ENCODE measurements around the gene GRM8.
"Not testable (repeated sequence)": the region's sequence is repeated elsewhere in the genome, so short reads cannot be mapped to it uniquely, and the experiment has no call there.

Gene GRM8

DNA sequence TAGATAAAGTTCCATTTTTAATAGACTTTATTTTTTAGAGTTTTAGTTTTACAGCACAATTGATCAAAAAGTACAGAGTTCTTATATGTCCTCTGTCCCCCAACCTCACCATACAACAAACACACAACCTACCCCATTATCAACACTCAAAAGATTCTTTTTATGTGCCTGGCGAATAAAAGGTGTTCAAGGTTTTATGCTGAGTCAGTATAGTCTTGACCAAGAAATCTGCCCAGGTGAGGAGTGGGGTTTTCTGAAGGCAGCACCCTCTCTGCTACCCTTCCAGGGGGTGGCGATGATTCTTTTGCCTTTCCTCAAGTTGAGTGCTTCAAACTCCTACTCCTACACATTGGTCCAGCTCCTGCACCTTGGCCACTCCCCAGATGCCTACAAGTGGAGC lies 222.9 kb downstream of the GRM8 start:
- no peak for DNase-seq (ENCODE audit: low read depth)

DNA sequence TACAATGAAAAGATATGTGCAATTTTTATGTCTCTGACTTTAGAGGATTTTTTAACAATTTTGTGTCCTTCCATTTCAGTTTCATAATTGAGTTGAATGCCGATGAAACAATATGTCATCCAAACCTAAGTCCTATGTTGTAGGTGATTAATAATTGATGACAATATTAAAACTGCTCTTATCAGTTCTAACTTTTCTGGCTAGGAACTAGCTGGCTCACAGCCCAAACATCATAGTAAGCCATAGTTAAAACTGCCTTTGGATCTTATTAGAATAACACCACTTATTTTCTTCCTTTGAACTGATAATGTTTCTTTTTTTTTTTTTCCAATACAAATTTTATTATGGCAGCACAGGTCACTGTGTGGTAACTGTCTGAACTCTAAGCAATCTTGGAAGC lies 230.9 kb downstream of the GRM8 start:
- no peak for DNase-seq (ENCODE audit: low read depth)

DNA sequence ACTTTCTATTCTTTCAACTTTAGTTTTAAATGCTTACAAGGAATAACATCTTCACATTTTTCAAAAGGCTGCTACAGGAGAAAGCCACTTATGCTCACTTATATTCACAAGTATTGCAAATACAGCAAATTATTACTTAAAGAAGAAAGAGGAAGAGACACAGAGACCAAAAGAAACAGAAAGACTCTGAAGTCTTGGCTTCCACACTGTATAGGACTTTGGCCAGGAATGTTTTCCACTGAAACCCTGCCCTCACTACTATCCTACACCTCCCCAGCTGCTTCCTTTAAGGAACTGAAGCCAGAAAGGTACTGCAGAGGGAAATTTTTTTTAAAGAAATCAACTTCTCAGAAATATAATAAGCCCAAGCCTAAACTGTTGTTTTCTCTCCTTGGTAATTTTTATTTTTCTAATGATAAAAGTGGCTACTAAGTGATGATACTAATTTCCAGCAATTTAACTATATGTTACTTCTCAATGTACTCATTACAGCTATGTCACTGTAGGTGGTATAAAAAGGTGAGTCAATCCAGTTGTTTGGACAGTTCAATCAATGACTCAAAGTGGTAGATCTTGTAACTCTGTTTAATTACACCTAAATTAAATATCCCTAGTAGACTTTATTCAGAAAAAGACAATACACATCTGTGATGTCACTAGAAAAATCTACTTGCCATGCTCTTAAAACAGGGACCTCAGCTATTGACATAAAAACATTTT lies 231.6 kb downstream of the GRM8 start:
- no peak for DNase-seq (ENCODE audit: low read depth)

DNA sequence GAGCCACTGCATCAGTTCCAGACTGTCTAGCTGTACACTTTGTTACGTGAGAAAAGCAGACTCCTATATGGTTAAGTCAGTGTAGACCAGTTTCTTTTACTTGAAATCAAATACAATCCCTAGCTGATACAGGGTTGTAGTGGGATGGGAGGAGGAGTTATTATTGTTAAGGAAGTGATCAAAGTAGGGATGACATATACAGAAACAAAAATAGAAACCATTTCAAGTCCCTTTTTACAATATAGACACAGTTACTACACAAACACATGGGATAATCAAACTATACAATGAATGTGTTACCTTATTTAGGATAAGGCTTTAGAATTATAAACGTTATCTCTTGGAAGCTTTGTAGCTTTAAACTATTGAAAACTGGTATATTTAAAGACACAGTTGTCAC lies 233.9 kb downstream of the GRM8 start:
- no peak for DNase-seq (ENCODE audit: low read depth)

DNA sequence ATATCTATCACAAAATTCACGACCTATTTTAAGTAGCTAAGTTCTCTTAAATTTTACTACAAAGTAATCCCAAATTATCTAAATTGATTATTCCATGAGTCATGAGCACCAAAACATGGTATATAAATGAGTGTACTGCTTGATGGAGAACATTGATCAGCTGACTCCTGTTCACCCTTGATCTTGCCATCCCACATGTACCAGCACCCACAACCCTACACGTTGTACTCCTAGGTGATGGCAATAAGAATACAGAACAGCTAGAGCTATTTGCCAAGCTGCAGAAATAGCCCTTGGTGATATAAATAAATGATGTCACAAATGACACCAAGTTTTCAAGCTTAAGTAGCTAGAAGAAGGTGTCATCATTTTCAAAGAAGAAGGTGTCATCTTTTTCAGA lies 235.5 kb downstream of the GRM8 start:
- no peak for DNase-seq (ENCODE audit: low read depth)

DNA sequence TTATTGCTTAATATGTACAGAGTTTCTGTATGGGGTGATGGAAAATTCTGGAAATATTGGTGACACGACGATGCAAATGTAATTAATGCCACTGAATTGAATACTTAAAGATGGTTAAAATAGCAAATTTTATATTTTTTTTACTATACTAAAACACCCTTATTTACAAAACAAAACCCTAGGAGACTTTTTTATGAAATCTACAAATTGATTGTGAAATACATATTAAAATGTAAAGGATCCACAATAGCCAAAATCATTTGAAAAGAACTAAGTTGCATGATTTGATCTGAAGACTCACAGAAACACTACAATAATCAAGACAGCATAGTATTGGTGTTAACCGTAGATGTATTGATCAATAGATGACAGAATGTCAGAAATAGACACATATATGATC lies 252.0 kb downstream of the GRM8 start:
- DNase-seq (ENCODE audit: low read depth): no peak

DNA sequence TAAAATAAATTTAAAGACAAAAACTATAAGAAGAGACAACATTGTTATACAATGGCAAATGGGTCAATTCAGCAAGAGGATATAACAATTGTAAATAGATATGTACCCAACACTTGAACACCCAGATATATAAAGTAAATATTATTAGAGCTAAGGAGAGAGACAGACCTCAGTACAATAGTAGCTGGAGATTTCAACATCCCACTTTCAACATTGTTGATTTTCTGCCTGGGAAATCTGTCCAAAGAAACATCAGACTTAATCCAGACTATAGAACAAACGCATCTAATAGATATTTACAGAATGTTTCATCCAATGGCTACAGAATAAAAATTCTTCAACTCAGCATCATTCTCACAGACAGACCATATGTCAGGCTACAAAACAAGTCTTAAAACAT lies 256.1 kb downstream of the GRM8 start:
- no peak for DNase-seq (ENCODE audit: low read depth)

DNA sequence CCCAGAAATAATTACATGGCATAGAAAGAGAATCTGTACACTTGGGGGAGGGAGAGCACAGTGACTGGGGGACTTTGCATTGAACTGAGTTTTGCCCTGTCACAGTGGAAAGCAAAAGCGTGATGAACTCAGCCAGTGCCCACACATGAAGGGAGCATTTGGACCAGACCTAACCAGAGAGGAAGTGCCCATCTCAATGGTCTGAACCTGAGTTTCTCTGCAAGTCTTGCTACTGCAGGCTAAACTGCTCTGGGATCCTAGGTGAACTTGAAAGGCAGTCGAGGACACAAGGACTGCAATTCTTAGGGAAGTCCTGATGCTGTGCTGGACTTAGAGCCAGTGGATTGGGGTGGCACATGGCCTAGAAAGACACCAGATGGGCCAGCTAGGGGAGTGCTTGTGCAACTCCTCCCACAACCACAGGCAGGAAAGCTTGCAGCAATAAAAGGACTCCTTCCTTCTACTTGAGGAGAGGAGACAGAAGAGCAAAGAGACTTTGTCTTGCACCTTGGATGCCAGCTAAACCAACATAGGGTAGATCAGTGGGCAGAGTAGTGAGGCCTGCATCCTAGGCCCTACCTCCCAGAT lies 259.0 kb downstream of the GRM8 start:
- DNase-seq (ENCODE audit: low read depth): no peak

DNA sequence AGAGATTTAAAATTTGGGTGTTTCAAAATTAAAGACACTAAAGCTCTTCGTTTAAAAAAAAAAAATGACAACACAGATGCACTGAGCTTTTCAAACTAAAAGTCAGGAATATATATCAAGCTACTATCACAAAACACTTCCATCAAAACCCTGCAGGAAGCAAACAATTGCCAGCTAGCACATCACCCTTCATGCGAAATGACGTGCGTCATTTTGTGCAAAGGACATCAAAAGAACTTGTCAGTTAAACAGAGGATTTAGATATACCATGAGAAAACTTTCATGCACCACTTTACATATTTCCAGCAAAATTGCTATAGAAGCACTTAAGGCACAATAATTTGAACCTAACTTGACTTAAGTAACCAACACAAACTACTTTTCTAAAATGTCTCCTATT lies 264.7 kb downstream of the GRM8 start:
- no peak for DNase-seq (ENCODE audit: low read depth)

DNA sequence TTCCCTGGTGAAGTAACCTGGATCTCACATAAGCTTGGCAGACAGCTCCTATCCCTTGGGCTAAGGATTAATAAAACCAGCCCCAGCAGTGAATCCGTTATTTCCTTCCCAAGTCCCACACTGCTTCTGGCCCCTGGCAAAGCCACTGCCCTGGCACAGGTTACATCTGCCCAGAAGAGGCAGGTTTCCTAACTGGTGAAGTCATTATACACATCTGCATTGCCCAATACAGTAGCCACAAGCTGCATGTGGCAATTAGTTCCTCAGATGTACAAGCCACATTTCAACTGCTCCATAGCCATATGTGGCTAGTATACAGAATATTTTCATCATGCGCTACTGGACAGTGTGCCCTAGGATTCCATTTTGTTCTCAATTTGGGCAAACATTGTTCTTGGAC lies 273.0 kb downstream of the GRM8 start:
- DNase-seq (ENCODE audit: low read depth): no peak

DNA sequence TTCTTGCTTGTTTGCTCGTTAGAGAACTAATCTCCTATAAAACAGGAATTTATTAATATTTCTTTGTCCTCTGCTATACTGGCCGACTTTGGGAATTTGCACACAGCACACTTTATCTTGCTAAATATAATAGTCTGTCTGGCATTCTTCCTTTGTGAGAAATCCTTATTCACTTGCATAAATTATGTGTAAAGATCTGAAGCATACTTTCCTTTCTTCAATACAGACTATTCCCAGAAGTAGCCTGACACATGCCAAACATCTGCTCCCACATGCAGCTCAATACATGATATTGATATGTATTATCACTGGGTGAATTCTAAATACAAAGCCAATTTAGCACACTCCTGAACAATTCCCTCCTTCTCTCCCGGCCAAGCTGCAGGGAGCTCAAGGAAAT lies 273.9 kb downstream of the GRM8 start:
- DNase-seq (ENCODE audit: low read depth): no peak

DNA sequence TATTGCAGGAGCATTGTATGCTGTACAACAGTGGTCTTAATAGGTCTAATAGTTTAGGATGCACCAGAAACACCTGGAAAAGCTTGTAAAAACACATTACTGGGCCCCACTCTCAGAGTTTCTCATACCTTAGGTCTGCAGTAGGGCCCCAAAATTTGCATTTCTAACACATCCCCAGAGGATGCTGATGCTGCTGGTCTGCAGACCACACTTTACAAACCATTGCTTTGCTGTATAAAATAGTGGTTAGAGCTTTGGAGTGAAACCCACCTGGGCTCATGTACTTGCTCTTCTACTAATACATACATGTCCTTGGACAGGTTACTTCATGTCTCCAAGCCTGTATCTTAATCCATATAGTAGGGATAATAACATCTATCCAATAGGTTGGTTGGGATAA lies 279.7 kb downstream of the GRM8 start:
- DNase-seq (ENCODE audit: low read depth): no peak

DNA sequence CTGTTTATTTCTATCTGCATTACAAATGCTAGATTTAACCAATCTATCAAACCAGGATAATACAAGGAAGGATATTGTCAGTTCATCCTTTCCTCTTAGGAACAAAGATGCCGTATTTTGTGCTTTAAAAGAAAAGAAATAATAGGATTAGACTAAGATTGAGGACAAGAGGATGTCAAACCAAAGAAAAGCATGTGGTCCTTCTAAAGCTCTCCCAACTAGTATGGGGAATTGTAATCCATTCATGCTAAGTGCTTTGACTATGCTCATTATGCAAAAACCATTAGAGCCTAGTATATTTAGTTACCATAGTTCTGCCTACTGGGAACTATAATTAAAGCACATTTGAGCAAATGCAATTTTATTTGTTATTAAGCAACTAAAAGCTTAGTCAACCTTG lies 280.2 kb downstream of the GRM8 start:
- DNase-seq (ENCODE audit: low read depth): no peak

DNA sequence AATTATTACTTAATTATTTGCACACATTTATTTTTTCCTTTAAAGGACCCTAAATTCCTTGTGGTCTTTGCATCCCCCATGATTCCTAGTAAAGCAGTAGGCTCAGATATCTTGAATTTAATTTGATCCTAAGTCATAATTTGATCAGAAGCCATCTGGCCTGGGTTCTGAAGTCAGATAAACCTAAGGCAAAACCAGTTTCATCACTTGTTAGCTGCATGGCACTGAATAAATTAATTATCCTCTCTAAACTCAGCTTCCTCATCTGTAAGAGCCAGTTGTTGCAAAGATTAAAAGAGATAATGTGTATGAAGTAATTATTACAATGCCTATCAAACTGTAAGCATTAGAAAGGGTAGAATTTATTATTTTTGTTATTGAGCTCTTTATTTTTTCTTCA lies 293.1 kb downstream of the GRM8 start:
- DNase-seq (ENCODE audit: low read depth): no peak

DNA sequence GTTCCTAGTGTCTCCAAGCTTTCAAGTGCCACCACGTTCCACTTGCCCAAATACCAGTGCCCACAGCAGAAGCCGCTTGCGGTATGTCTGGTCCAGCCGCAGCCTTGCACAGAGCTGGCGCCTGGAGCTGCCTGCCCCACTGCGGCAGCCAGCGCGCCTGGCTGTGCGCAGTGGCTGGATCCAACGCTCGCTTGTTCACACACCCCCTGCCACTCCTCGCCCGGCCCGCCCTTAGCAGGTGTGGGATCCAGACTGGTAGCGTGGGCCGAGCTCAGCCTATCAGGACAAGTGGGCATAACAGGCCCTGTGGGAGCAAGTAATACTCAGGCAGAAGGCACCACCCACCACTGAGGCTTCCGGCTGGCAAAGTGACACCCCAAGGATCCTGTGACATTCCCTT lies 294.4 kb downstream of the GRM8 start:
- DNase-seq (ENCODE audit: low read depth): no peak

DNA sequence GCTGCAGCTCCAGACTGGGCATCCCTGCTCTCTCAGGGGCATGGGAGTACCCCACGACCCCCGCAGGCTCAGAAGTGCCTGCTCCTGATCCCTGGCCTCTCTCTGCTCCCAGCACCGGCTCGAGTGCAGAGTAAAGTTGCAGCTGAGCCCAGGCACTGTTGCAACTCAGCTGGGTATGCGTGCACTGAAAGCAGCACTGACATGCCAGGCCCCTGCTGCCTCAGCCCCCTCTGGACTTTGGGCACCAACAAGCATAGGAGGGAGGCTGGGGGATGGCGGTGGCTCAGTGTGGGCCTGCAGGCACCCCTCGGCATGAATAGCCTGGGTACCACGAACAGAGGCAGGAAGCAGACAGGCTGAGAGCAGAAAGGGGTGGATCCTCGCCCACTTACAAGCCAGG lies 295.3 kb downstream of the GRM8 start:
- DNase-seq (ENCODE audit: low read depth): no peak

DNA sequence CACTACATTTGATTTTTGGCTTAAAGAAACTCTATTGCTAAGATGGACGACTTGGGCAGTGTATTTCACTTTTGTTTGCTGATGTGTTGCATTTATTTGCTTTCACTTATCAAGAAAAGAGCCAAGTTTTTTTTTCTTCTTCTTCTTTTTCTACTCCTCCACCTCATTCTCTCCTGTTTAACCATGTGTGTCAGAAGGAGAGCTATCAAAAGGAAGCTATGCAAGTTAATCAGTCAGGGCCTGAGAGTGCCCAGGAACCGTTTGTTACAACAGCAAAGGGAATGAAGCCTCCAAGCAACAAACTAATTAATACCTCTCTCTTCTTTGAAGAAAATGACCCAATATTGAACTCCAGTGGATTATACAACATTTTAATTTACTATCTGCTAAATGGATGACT lies 299.3 kb downstream of the GRM8 start:
- DNase-seq (ENCODE audit: low read depth): no peak

DNA sequence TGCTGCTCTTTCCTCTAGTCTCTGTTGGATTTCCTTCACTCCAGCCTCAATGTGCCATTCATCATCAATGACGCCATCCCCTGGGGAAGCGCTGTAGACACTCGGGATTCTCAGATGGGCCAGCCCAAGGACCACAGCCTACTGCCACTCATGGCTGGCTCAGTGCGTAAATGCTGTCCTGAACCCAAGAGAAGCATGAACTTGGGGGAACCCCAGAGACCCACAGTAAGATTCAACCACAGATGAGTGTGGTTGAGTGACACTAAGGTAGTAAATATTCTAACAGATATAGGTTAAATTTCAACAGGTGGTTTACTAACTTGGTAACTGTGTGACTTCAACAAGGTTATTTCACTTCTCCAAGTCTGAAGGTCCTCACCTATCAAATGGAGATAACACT lies 304.1 kb downstream of the GRM8 start:
- DNase-seq (ENCODE audit: low read depth): no peak

DNA sequence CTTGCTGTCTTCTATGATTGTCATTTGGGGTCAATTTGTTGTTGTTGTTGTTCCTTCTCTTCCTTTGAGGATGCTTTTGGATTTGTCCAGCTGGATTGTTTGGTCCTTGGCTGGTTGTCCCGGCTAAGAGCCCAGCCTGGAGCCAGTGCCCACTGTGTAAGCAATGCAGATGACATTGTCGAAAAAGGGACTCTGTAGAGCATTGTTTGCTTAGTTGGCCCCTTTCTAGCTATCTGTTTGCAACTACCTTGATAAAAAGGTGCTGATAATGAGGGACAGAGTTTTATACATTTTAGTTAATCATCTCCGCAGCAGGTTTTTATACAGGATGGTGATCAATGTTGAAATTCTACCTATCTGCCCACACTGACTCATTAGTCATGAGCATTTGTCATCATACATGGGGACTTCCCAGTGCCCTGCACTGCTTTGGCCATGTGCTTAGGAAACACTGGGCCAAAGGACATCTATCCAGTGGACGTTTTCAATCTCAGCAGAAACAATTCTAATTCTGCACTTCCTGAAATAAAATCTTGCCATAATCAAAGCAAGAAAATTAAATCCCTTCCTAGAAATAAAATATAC lies 311.9 kb downstream of the GRM8 start:
- DNase-seq (ENCODE audit: low read depth): no peak

DNA sequence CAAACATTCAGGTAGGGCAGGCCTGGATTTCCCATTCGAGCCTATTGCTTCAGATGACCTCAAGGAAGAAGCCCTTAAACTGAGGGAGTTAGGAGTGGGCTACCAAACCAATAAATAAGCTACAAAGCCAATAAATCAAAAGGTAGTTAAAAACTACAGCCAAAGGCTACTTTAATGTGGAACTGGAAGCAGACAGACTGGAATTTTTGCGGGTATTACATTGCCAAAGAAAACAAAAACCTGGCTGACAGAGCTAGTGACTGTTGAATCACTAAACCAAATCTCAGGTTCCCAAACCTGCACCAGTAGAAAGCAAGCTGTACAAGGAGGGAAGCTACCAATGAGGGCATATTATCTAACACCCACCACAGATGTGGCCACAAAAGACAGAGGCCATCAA lies 315.6 kb downstream of the GRM8 start:
- DNase-seq (ENCODE audit: low read depth): no peak

DNA sequence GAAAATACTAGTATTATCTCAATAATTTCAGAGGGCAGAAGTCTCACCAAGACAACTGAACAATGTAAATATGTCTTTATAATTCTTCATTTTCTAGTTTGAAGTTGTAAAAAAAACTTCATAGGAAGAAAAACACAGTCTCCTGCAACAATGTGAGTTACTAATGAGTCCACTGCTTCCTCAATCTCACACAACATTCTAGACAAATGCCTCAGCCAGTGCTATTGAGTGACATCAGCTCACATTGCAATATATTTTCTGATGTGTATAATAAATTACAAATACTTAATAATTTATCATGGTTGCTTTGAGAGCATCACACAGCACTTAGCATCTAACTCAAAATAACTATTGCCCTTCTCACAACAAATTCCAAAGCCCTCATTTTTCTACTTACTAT lies 321.2 kb downstream of the GRM8 start:
- no peak for DNase-seq (ENCODE audit: low read depth)

DNA sequence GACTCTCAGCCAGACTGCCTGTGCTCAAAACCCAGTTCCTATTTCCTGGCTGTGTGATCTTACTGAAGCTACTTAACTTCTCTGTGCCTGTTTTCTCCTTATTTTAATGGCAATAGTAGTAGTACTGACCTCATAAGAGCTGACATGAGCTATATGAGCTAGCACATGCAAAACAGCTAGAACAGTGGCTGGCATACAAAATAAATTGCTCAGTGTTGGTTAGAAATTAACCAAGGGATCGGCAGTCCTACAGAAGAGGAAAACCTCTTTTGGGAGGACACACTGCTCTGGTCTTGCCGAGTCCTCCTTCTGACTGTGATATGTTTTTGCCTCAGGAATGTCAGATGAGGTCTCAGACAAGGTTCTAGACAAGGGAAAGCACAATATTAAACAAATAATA lies 322.6 kb downstream of the GRM8 start:
- no peak for DNase-seq (ENCODE audit: low read depth)

DNA sequence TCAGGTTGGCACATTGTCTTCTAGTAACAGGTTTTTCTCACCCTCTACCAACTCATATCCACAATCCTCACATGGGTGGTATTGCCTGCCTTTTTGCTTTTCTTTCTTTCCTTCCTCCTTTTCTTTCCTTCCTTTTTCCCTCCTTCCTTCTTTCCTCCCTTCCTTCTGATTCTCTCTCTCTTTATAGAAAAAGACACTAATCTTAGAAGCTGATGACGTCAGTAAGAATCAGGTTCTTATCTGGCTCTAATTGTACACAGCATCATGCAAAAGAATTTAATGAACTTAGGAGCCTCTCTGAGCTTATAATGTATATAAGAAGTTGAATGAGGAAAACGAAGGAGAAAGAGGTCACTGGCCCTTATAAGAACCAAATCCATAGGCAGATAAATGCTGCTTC lies 328.3 kb downstream of the GRM8 start:
- no peak for DNase-seq (ENCODE audit: low read depth)

DNA sequence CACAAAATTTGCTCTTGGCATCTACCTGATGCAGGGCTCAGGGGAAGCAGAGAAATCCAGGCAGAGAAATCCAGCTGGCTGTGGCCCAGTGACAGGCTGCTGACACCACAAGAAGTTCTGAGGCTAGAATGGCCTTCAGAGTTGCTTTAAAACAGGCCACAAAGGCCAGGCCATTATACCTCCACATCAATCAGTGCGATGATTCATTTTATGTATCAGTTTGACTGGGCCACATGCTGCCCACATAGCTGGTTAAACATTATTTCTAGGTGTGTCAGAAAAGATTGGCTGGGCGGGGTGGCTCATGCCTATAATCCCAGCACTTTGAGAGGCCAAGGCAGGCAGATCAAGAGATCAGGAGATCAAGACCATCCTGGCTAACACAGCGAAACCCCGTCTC lies 341.1 kb downstream of the GRM8 start:
- DNase-seq (ENCODE audit: low read depth): not testable (repeated sequence)

Data from activated T-cell treated with anti-CD3 and anti-CD28 coated beads for 24 hours (primary cell).